Liver (tissue), 9 donors: ENCODE measurements around the gene ATP10A. TPM values are rescaled to one million over a fixed set of nuclear protein-coding genes. Genes with fewer than 3 reads are reported as not detected.

Experiments
- DNase-seq: peaks from one replicate; pipeline ENCODE4 v3.0.0-alpha.2; 2017; ENCODE audit warnings: low spot score
- H3K27ac ChIP-seq, 2 donors: one replicate each; pipeline ENCODE4 v1.7.0; 2013; ENCODE audit warnings: inconsistent platforms in 2 of 2, low read length in 2 of 2, control low read depth in 1 of 2, low read depth in 1 of 2, mild to moderate bottlenecking in 1 of 2
- H3K27me3 ChIP-seq, 4 donors: one replicate each; pipeline versions ENCODE4 v1.6.1 to v1.7.0; 2013; ENCODE audit warnings: low read length in 3 of 4, inconsistent platforms in 1 of 4, mild to moderate bottlenecking in 1 of 4, moderate library complexity in 1 of 4; ENCODE audit not compliant: control insufficient read depth in 4 of 4, insufficient read depth in 4 of 4
- H3K36me3 ChIP-seq, 4 donors: one replicate each; pipeline versions ENCODE4 v1.6.1 to v1.7.0; 2013; ENCODE audit warnings: low read length in 3 of 4, mild to moderate bottlenecking in 3 of 4, low read depth in 1 of 4, moderate library complexity in 1 of 4; ENCODE audit not compliant: control insufficient read depth in 4 of 4, insufficient read depth in 3 of 4
- H3K4me1 ChIP-seq, 4 donors: one replicate each; pipeline versions ENCODE4 v1.6.1 to v1.7.0; 2013; ENCODE audit warnings: low read length in 3 of 4, mild to moderate bottlenecking in 3 of 4, moderate library complexity in 1 of 4; ENCODE audit not compliant: control insufficient read depth in 4 of 4, insufficient read depth in 4 of 4
- H3K4me3 ChIP-seq, 3 donors: one replicate each; pipeline versions ENCODE4 v1.6.1 to v1.7.0; 2013; ENCODE audit warnings: low read length in 3 of 3, control low read depth in 1 of 3, low read depth in 1 of 3, mild to moderate bottlenecking in 1 of 3
- H3K9ac ChIP-seq, 2 donors: one replicate each; pipeline ENCODE4 v1.7.0; 2013; ENCODE audit warnings: low read length in 2 of 2, mild to moderate bottlenecking in 2 of 2, moderate library complexity in 2 of 2, control low read depth in 1 of 2, low read depth in 1 of 2
- H3K9me3 ChIP-seq, 4 donors: one replicate each; pipeline versions ENCODE4 v1.6.1 to v1.7.0; 2013; ENCODE audit warnings: low read length in 3 of 4; ENCODE audit not compliant: control insufficient read depth in 4 of 4
- EGR1 ChIP-seq, 2 donors: IDR thresholded peaks; 2 replicates each; pipeline ENCODE4 v1.6.1; 2016 to 2018; ENCODE audit warnings: antibody characterized with exemption in 2 of 2, low read depth in 2 of 2
- FOXA1 ChIP-seq: IDR thresholded peaks from 2 replicates; pipeline ENCODE4 v1.6.1; 2016; ENCODE audit warnings: antibody characterized with exemption
- FOXA2 ChIP-seq: IDR thresholded peaks from 2 replicates; pipeline ENCODE4 v1.6.1; 2016; ENCODE audit warnings: antibody characterized with exemption
- GABPA ChIP-seq, 2 donors: IDR thresholded peaks in 1 of 2; conservative IDR thresholded peaks in 1 of 2; 2 replicates each; pipeline ENCODE4 v1.6.1; 2016; ENCODE audit warnings: antibody characterized with exemption in 2 of 2, mild to moderate bottlenecking in 1 of 2, moderate library complexity in 1 of 2
- HNF4A ChIP-seq, 2 donors: conservative IDR thresholded peaks; 2 replicates each; pipeline ENCODE4 v1.6.1; 2016; ENCODE audit warnings: antibody characterized with exemption in 2 of 2, mild to moderate bottlenecking in 2 of 2
- HNF4G ChIP-seq: IDR thresholded peaks from 2 replicates; pipeline ENCODE4 v1.6.1; 2016; ENCODE audit warnings: antibody characterized with exemption
- JUND ChIP-seq, 2 donors: IDR thresholded peaks; 2 replicates each; pipeline ENCODE4 v1.6.1; 2016; ENCODE audit warnings: antibody characterized with exemption in 2 of 2
- NR2F2 ChIP-seq: IDR thresholded peaks from 2 replicates; pipeline ENCODE4 v1.6.1; 2016; ENCODE audit warnings: antibody characterized with exemption
- RAD21 ChIP-seq, 2 donors: IDR thresholded peaks; 2 replicates each; pipeline ENCODE4 v1.6.1; 2016; ENCODE audit warnings: antibody characterized with exemption in 2 of 2, mild to moderate bottlenecking in 2 of 2
- RXRA ChIP-seq, 2 donors: IDR thresholded peaks; 2 replicates each; pipeline ENCODE4 v1.6.1; 2017 to 2018; ENCODE audit warnings: antibody characterized with exemption in 2 of 2, mild to moderate bottlenecking in 1 of 2
- SP1 ChIP-seq: IDR thresholded peaks from 2 replicates; pipeline ENCODE4 v1.6.1; 2018; ENCODE audit warnings: antibody characterized with exemption, mild to moderate bottlenecking
- TAF1 ChIP-seq: conservative IDR thresholded peaks from 2 replicates; pipeline ENCODE4 v1.6.1; 2016; ENCODE audit warnings: antibody characterized with exemption, mild to moderate bottlenecking
- YY1 ChIP-seq: IDR thresholded peaks from 2 replicates; pipeline ENCODE4 v1.6.1; 2016; ENCODE audit warnings: antibody characterized with exemption, mild to moderate bottlenecking
- WGBS: extraction: QIAGEN DNeasy Blood & Tissue Kit; methylation state at CpG from one replicate; pipeline ENCODE4 v1.1.7; 2013; 5-methylcytosine and 5-hydroxymethylcytosine counted together
- polyA plus RNA-seq, 2 donors: library from polyadenylated mRNA; stranded (reverse) in 1 of 2; unstranded in 1 of 2; fragments of 200-250 nt in 1 of 2; fragments of >200 nt in 1 of 2; fragmentation: Nextera tagmentation in 1 of 2; extraction: Ambion mirVana in 1 of 2; gene quantifications; one replicate each; pipeline versions ENCODE4 v1.2.1 to v1.2.3, GENCODE V29; 2013 to 2015
- total RNA-seq, 2 donors: library from RNA; depleted of rRNA; stranded (reverse); fragments of >200 nt; gene quantifications; one replicate each; pipeline ENCODE4 v1.2.3, GENCODE V29; 2014
- TF ChIP-seq, protein P1 (sequence below): IDR thresholded peaks from 2 replicates; pipeline ENCODE4 v1.6.1; 2016; ENCODE audit warnings: antibody characterized with exemption
- TF ChIP-seq, protein P2 (sequence below): IDR thresholded peaks from 2 replicates; pipeline ENCODE4 v1.6.1; 2016; ENCODE audit warnings: antibody characterized with exemption
- TF ChIP-seq, protein P3 (sequence below): IDR thresholded peaks from 2 replicates; pipeline ENCODE4 v1.6.1; 2016; ENCODE audit warnings: antibody characterized with exemption, mild to moderate bottlenecking
- TF ChIP-seq, protein P4 (sequence below): IDR thresholded peaks from 2 replicates; pipeline ENCODE4 v1.6.1; 2016; ENCODE audit warnings: antibody characterized with exemption
- TF ChIP-seq, protein P5 (sequence below): fragments of 150-350 bp; IDR thresholded peaks from 2 replicates; pipeline ENCODE4 v1.5.1; 2017; ENCODE audit warnings: improper control_type of control experiment, low read depth, low read length; ENCODE audit not compliant: missing input control
- donor health status: healthy.
- donor health status: healthy.
- donor health status: healthy.
- donor health status: healthy.
- donor health status: healthy.

Gene ATP10A
- total and polyA plus RNA-seq, 4 donors = 0.22 to 1.8 (median 0.39) TPM

DNA sequence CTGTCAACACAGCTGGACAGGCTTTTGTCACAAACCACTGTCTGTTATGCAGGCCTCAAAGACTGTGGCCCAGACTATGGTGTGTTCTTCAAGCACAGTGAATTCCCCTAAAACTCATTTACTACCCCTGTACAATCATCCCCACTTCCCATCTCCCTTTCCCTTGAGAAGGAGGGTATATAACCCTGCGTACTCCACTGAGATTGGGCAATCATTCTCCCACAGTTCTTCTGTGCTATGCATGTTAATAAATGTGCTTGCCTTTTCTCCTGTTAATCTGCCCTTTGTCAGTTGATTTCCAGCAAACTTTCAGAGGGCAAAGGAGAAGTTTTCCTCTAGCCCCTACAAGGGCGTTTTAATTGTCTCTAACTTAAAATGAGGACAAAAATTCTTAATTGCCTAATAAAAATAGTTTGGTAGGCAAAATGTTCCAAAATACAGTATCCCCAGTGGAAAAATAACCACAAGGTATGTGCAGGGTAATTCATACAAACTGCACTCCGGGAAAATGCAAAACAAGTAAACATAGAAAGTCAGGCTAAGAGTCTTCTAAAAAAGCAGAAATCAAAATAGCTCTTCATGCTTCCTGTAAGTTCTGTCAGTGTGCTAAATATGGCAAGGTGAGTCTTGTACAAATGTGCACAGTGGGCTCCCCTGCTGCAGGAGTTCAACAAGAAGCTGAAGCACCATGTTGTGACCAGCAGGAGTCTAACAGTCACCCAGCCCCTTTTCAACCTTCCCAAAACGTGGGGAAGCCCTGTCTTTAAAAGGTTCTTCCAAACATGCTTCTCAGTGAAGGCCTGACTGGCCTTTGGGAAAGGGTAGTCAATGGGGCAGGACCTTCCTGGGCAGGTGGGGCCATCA, 10.2 kb downstream of the ATP10A start:
- DNase-seq = no peak
- Histone ChIP-seq H3K27me3 (peaks cover 0 to 8% (median 0%) of the 10 kb centered on the region in 4 donors), H3K4me3 (no peak overlapping the region), H3K27ac (no peak overlapping the region), H3K36me3 (no peaks in the 10 kb centered on the region), H3K4me1 (no peaks in the 10 kb centered on the region), H3K9ac (no peak overlapping the region), H3K9me3 (no peaks in the 10 kb centered on the region)
- 50% methylated on average over 4 of the region's 4 CpGs for WGBS
- TF ChIP-seq, protein P1, sequence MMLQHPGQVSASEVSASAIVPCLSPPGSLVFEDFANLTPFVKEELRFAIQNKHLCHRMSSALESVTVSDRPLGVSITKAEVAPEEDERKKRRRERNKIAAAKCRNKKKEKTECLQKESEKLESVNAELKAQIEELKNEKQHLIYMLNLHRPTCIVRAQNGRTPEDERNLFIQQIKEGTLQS = no peak
- TF ChIP-seq, protein P2, sequence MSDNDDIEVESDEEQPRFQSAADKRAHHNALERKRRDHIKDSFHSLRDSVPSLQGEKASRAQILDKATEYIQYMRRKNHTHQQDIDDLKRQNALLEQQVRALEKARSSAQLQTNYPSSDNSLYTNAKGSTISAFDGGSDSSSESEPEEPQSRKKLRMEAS = no peak
- TF ChIP-seq HNF4G (no peak), NR2F2 (no peak), RAD21 (IDR thresholded peaks at IDR 0.05) (no peak), YY1 (no peak), GABPA (IDR thresholded peaks at IDR 0.05 in 1 of 2, conservative IDR thresholded peaks at IDR 0.05 in 1 of 2) (no peak), TAF1 (no peak), SP1 (no peak), HNF4A (conservative IDR thresholded peaks at IDR 0.05) (no peak), EGR1 (IDR thresholded peaks at IDR 0.05; ENCODE audit: low read depth in 2 of 2) (no peak)
- TF ChIP-seq, protein P3, sequence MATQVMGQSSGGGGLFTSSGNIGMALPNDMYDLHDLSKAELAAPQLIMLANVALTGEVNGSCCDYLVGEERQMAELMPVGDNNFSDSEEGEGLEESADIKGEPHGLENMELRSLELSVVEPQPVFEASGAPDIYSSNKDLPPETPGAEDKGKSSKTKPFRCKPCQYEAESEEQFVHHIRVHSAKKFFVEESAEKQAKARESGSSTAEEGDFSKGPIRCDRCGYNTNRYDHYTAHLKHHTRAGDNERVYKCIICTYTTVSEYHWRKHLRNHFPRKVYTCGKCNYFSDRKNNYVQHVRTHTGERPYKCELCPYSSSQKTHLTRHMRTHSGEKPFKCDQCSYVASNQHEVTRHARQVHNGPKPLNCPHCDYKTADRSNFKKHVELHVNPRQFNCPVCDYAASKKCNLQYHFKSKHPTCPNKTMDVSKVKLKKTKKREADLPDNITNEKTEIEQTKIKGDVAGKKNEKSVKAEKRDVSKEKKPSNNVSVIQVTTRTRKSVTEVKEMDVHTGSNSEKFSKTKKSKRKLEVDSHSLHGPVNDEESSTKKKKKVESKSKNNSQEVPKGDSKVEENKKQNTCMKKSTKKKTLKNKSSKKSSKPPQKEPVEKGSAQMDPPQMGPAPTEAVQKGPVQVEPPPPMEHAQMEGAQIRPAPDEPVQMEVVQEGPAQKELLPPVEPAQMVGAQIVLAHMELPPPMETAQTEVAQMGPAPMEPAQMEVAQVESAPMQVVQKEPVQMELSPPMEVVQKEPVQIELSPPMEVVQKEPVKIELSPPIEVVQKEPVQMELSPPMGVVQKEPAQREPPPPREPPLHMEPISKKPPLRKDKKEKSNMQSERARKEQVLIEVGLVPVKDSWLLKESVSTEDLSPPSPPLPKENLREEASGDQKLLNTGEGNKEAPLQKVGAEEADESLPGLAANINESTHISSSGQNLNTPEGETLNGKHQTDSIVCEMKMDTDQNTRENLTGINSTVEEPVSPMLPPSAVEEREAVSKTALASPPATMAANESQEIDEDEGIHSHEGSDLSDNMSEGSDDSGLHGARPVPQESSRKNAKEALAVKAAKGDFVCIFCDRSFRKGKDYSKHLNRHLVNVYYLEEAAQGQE = no peak

DNA sequence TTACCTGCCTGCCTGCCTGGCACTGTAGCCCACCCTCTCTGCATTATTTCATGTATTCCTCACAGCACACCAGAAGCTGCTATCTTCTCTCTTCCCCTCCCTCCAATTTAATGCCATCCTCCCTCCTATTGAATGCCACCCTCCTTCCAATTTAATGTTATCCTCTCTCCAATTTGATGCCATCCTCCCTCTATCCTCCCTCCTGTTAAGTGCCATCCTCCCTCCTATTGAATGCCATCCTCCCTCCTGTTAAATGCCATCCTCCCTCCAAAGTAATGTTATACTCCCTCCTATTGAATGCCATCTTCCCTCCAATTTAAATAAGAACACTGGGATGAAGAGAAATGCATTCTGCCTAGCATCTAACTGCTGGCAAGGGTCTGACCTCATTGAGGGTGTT, 11.1 kb downstream of the ATP10A start:
- Histone ChIP-seq H3K9me3 (no peaks in the 10 kb centered on the region), H3K4me1 (no peaks in the 10 kb centered on the region), H3K27ac (no peak overlapping the region)

More for the DNA sequence above, 11.1 kb downstream of the ATP10A start:
- Histone ChIP-seq H3K27me3 (peaks cover 0 to 8% (median 0%) of the 10 kb centered on the region in 4 donors), H3K36me3 (no peaks in the 10 kb centered on the region), H3K9ac (no peak overlapping the region), H3K4me3 (no peak overlapping the region)
- no peak for DNase-seq
- TF ChIP-seq HNF4G = no peak
- TF ChIP-seq EGR1 (IDR thresholded peaks at IDR 0.05; ENCODE audit: low read depth in 2 of 2) = no peak
- TF ChIP-seq JUND (IDR thresholded peaks at IDR 0.05) = no peak
- TF ChIP-seq YY1 = no peak
- no peak for TF ChIP-seq RXRA (IDR thresholded peaks at IDR 0.05)
- TF ChIP-seq, protein P4, sequence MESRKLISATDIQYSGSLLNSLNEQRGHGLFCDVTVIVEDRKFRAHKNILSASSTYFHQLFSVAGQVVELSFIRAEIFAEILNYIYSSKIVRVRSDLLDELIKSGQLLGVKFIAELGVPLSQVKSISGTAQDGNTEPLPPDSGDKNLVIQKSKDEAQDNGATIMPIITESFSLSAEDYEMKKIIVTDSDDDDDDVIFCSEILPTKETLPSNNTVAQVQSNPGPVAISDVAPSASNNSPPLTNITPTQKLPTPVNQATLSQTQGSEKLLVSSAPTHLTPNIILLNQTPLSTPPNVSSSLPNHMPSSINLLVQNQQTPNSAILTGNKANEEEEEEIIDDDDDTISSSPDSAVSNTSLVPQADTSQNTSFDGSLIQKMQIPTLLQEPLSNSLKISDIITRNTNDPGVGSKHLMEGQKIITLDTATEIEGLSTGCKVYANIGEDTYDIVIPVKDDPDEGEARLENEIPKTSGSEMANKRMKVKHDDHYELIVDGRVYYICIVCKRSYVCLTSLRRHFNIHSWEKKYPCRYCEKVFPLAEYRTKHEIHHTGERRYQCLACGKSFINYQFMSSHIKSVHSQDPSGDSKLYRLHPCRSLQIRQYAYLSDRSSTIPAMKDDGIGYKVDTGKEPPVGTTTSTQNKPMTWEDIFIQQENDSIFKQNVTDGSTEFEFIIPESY = no peak
- TF ChIP-seq GABPA (IDR thresholded peaks at IDR 0.05 in 1 of 2, conservative IDR thresholded peaks at IDR 0.05 in 1 of 2) = no peak
- TF ChIP-seq, protein P5, sequence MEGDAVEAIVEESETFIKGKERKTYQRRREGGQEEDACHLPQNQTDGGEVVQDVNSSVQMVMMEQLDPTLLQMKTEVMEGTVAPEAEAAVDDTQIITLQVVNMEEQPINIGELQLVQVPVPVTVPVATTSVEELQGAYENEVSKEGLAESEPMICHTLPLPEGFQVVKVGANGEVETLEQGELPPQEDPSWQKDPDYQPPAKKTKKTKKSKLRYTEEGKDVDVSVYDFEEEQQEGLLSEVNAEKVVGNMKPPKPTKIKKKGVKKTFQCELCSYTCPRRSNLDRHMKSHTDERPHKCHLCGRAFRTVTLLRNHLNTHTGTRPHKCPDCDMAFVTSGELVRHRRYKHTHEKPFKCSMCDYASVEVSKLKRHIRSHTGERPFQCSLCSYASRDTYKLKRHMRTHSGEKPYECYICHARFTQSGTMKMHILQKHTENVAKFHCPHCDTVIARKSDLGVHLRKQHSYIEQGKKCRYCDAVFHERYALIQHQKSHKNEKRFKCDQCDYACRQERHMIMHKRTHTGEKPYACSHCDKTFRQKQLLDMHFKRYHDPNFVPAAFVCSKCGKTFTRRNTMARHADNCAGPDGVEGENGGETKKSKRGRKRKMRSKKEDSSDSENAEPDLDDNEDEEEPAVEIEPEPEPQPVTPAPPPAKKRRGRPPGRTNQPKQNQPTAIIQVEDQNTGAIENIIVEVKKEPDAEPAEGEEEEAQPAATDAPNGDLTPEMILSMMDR = no peak
- TF ChIP-seq, protein P2 = no peak
- TF ChIP-seq FOXA1 = no peak
- TF ChIP-seq, protein P3 = no peak
- no peak for TF ChIP-seq RAD21 (IDR thresholded peaks at IDR 0.05)
- no peak for TF ChIP-seq SP1
- TF ChIP-seq HNF4A (conservative IDR thresholded peaks at IDR 0.05) = no peak
- no peak for TF ChIP-seq TAF1
- TF ChIP-seq, protein P1 = no peak
- no peak for TF ChIP-seq NR2F2
- no peak for TF ChIP-seq FOXA2
